Islet of Langerhans (tissue), 1 donor: ENCODE results near the gene STAT2.
"Not testable (repeated sequence)": the region's sequence is repeated elsewhere in the genome, so short reads cannot be mapped to it uniquely, and the experiment has no call there.

ENCODE experiments used
- FAIRE-seq: peaks from one replicate; lab custom pipeline; 2011; peaks lifted over from hg19 to GRCh38; lab: Jason Lieb, UNC

STAT2 gene

GRCh38 chr12:56324206-56324605 lies 35.7 kb downstream of the STAT2 start:
- no peak for FAIRE-seq

- FAIRE-seq, result not testable (repeated sequence)
Measured at GRCh38 chr12:56321610-56322009, 38.3 kb downstream of the STAT2 start.

- FAIRE-seq, result no peak
Measured at GRCh38 chr12:56321027-56321426, 38.9 kb downstream of the STAT2 start.

DNA sequence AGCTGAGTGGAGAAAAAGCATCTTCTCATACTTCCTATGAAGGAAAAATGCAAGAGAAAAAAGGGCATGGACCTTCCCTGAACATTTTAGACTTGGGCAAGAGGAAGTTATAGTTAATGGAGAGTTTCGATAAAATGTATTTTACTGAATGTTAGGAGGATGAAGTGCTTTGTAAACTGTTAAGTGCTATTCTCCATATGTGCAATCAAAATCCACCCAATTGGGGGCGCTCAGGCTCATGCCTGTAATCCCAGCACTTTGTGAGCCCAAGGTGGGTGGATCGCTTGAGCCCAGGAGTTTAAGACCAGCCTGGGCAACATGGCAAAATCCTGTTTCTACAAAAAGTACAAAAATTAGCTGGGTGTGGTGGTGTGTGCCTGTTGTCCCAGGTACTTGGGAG lies 42.2 kb downstream of the STAT2 start:
- no peak for FAIRE-seq

GRCh38 chr12:56315622-56316473 lies 44.1 kb downstream of the STAT2 start, which contains the start of gene CNPY2:
Gene CNPY2, minus strand, starts transcription at chr12:56315988. Its CDS starts 771 bp downstream, at chr12:56315217.
- peak; percentile 76 for FAIRE-seq

- FAIRE-seq, result no peak
Measured at GRCh38 chr12:56315249-56315621, 44.7 kb downstream of the STAT2 start.

DNA sequence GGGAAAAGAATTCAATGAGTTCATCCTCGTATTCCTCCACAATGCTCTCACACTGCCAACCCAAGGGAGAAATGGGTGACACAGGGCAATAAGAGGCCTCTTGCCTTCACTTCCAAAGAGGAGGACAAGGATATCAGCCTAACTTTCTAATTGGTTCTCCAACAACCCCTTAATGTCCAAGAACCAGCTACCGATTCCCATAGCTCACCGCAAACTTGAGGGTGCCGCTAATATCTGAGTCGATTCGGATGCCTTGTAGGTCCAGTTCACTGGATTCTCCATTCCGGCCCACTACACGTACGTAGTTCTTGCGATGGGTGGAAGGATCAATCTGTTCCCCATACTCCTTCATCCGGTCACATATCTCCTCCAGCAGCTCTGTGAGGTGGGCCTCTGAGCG lies 48.9 kb downstream of the STAT2 start:
- no peak for FAIRE-seq

DNA sequence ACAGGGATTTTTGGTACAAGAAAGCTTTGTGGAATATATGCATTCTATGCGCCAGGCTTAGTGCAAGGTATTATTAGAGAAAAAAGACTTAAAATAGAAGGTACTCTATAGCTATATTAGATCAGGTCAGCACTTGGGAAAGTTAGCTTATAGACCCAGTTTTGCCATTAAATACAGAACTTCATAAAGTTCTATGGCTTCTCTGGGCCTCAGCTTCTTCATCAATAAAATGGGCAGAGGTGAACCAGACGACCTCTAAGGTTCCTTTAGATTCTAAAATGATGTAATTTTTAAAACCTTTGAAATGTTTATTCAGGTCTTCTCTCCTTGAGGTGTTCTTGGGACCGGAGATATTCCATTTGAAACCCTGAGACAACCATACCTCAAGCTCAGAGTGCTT lies 51.2 kb downstream of the STAT2 start:
- no peak for FAIRE-seq

- no peak for FAIRE-seq
Measured at GRCh38 chr12:56307221-56307965, 52.5 kb downstream of the STAT2 start.

DNA sequence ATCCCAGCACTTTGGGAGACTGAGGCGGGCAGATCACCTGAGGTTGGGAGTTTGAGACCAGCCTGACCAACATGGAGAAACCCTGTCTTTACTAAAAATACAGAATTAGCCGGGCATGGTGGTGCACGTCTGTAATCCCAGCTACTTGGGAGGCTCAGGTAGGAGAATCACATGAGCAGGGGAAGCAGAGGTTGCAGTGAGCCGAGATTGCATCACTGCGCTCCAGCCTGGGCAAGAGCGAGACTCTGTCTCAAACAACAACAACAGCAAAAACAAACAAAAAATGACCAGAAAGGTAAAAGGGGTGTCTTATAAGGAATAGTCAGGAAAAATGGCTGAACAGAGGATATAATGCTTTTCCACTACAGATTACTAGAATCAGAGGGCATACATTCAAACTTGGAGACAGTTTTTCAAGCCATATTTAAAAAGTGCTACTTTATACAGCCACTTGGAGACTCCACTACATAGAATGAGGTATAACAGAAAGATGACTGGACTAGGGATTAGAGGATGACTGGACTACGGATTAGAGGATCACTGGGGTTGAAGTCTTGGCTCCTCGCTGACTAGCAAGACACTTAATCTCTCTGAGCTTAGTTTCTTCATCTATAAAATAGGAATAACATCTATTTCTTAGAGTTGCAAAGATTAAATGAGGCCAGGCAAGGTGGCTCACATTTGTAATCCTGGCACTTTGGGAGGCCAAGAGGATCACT lies 54.9 kb downstream of the STAT2 start:
- no peak for FAIRE-seq

- no peak for FAIRE-seq
Measured at GRCh38 chr12:56304276-56304675, 55.6 kb downstream of the STAT2 start.

GRCh38 chr12:56300644-56301464 lies 59.1 kb downstream of the STAT2 start:
- FAIRE-seq, result no peak

GRCh38 chr12:56299853-56300643 lies 59.9 kb downstream of the STAT2 start, which contains the start of gene CS:
Gene CS, minus strand, starts transcription at chr12:56300330. Its CDS starts 129 bp downstream, at chr12:56300201.
- no peak for FAIRE-seq

DNA sequence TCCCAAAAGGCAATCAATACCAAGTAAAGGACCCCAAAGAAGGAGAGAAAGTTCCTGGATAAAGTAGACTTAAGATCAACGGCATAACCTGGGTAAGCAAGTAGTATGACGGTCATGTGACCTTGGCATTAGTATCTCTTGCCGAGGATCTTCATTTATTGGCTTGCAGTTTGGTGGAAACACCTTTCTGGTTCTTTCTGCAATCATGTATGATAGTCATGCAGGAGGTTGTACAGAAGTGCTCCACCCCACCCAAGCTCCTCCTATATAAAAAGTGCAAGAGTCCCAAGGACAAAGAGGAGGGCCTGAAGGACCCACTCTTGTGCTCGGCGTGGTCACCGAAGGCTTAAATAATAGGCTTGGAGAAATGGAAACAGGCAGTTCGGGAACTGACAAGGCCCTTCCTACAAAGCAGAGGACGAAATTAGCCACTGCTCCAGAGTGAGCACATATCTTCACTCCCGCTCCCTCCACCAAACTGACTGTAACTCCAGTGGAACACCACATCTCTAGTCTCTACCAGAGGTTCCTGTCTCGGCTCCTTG lies 60.5 kb downstream of the STAT2 start:
- FAIRE-seq, result no peak

GRCh38 chr12:56298828-56299227 lies 61.1 kb downstream of the STAT2 start:
- no peak for FAIRE-seq

DNA sequence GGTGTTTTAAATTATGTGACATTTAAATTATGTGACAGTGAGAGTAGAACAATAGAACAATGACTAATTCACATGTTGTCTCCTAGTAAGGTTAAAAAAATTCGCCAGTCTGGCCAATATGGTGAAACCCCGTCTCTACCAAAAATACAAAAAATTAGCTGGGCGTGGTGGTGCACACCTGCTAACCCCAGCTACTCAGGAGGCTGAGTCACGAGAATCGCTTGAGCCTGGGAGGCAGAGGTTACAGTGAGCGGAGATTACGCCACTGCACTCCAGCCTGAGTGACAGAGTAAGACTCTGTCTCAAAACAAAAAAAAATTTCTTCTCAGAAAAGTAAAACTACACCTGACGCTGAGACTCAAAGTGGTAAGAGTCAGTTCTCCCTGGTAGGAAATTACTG lies 62.5 kb downstream of the STAT2 start:
- FAIRE-seq, result no peak

- FAIRE-seq, result no peak
Measured at GRCh38 chr12:56296295-56296694, 63.6 kb downstream of the STAT2 start.

GRCh38 chr12:56293795-56294194 lies 66.1 kb downstream of the STAT2 start:
- FAIRE-seq, result no peak
